Liver (tissue), 9 donors: ENCODE measurements around the gene NPW. TPM values are rescaled to one million over a fixed set of nuclear protein-coding genes. Genes with fewer than 3 reads are reported as not detected.

Source experiments
- DNase-seq: peaks from one replicate; pipeline ENCODE4 v3.0.0-alpha.2; 2017; ENCODE audit warnings: low spot score
- H3K27ac ChIP-seq, 2 donors: one replicate each; pipeline ENCODE4 v1.7.0; 2013; ENCODE audit warnings: inconsistent platforms in 2 of 2, low read length in 2 of 2, control low read depth in 1 of 2, low read depth in 1 of 2, mild to moderate bottlenecking in 1 of 2
- H3K27me3 ChIP-seq, 4 donors: one replicate each; pipeline versions ENCODE4 v1.6.1 to v1.7.0; 2013; ENCODE audit warnings: low read length in 3 of 4, inconsistent platforms in 1 of 4, mild to moderate bottlenecking in 1 of 4, moderate library complexity in 1 of 4; ENCODE audit not compliant: control insufficient read depth in 4 of 4, insufficient read depth in 4 of 4
- H3K36me3 ChIP-seq, 4 donors: one replicate each; pipeline versions ENCODE4 v1.6.1 to v1.7.0; 2013; ENCODE audit warnings: low read length in 3 of 4, mild to moderate bottlenecking in 3 of 4, low read depth in 1 of 4, moderate library complexity in 1 of 4; ENCODE audit not compliant: control insufficient read depth in 4 of 4, insufficient read depth in 3 of 4
- H3K4me1 ChIP-seq, 4 donors: one replicate each; pipeline versions ENCODE4 v1.6.1 to v1.7.0; 2013; ENCODE audit warnings: low read length in 3 of 4, mild to moderate bottlenecking in 3 of 4, moderate library complexity in 1 of 4; ENCODE audit not compliant: control insufficient read depth in 4 of 4, insufficient read depth in 4 of 4
- H3K4me3 ChIP-seq, 3 donors: one replicate each; pipeline versions ENCODE4 v1.6.1 to v1.7.0; 2013; ENCODE audit warnings: low read length in 3 of 3, control low read depth in 1 of 3, low read depth in 1 of 3, mild to moderate bottlenecking in 1 of 3
- H3K9ac ChIP-seq, 2 donors: one replicate each; pipeline ENCODE4 v1.7.0; 2013; ENCODE audit warnings: low read length in 2 of 2, mild to moderate bottlenecking in 2 of 2, moderate library complexity in 2 of 2, control low read depth in 1 of 2, low read depth in 1 of 2
- H3K9me3 ChIP-seq, 4 donors: one replicate each; pipeline versions ENCODE4 v1.6.1 to v1.7.0; 2013; ENCODE audit warnings: low read length in 3 of 4; ENCODE audit not compliant: control insufficient read depth in 4 of 4
- EGR1 ChIP-seq, 2 donors: IDR thresholded peaks; 2 replicates each; pipeline ENCODE4 v1.6.1; 2016 to 2018; ENCODE audit warnings: antibody characterized with exemption in 2 of 2, low read depth in 2 of 2
- FOXA1 ChIP-seq: IDR thresholded peaks from 2 replicates; pipeline ENCODE4 v1.6.1; 2016; ENCODE audit warnings: antibody characterized with exemption
- FOXA2 ChIP-seq: IDR thresholded peaks from 2 replicates; pipeline ENCODE4 v1.6.1; 2016; ENCODE audit warnings: antibody characterized with exemption
- GABPA ChIP-seq, 2 donors: IDR thresholded peaks in 1 of 2; conservative IDR thresholded peaks in 1 of 2; 2 replicates each; pipeline ENCODE4 v1.6.1; 2016; ENCODE audit warnings: antibody characterized with exemption in 2 of 2, mild to moderate bottlenecking in 1 of 2, moderate library complexity in 1 of 2
- HNF4A ChIP-seq, 2 donors: conservative IDR thresholded peaks; 2 replicates each; pipeline ENCODE4 v1.6.1; 2016; ENCODE audit warnings: antibody characterized with exemption in 2 of 2, mild to moderate bottlenecking in 2 of 2
- HNF4G ChIP-seq: IDR thresholded peaks from 2 replicates; pipeline ENCODE4 v1.6.1; 2016; ENCODE audit warnings: antibody characterized with exemption
- JUND ChIP-seq, 2 donors: IDR thresholded peaks; 2 replicates each; pipeline ENCODE4 v1.6.1; 2016; ENCODE audit warnings: antibody characterized with exemption in 2 of 2
- NR2F2 ChIP-seq: IDR thresholded peaks from 2 replicates; pipeline ENCODE4 v1.6.1; 2016; ENCODE audit warnings: antibody characterized with exemption
- RAD21 ChIP-seq, 2 donors: IDR thresholded peaks; 2 replicates each; pipeline ENCODE4 v1.6.1; 2016; ENCODE audit warnings: antibody characterized with exemption in 2 of 2, mild to moderate bottlenecking in 2 of 2
- RXRA ChIP-seq, 2 donors: IDR thresholded peaks; 2 replicates each; pipeline ENCODE4 v1.6.1; 2017 to 2018; ENCODE audit warnings: antibody characterized with exemption in 2 of 2, mild to moderate bottlenecking in 1 of 2
- SP1 ChIP-seq: IDR thresholded peaks from 2 replicates; pipeline ENCODE4 v1.6.1; 2018; ENCODE audit warnings: antibody characterized with exemption, mild to moderate bottlenecking
- YY1 ChIP-seq: IDR thresholded peaks from 2 replicates; pipeline ENCODE4 v1.6.1; 2016; ENCODE audit warnings: antibody characterized with exemption, mild to moderate bottlenecking
- WGBS: extraction: QIAGEN DNeasy Blood & Tissue Kit; methylation state at CpG from one replicate; pipeline ENCODE4 v1.1.7; 2013; 5-methylcytosine and 5-hydroxymethylcytosine counted together
- polyA plus RNA-seq, 2 donors: library from polyadenylated mRNA; stranded (reverse) in 1 of 2; unstranded in 1 of 2; fragments of 200-250 nt in 1 of 2; fragments of >200 nt in 1 of 2; fragmentation: Nextera tagmentation in 1 of 2; extraction: Ambion mirVana in 1 of 2; gene quantifications; one replicate each; pipeline versions ENCODE4 v1.2.1 to v1.2.3, GENCODE V29; 2013 to 2015
- total RNA-seq, 2 donors: library from RNA; depleted of rRNA; stranded (reverse); fragments of >200 nt; gene quantifications; one replicate each; pipeline ENCODE4 v1.2.3, GENCODE V29; 2014
- TF ChIP-seq, protein P1 (sequence below): IDR thresholded peaks from 2 replicates; pipeline ENCODE4 v1.6.1; 2016; ENCODE audit warnings: antibody characterized with exemption
- TF ChIP-seq, protein P2 (sequence below): IDR thresholded peaks from 2 replicates; pipeline ENCODE4 v1.6.1; 2016; ENCODE audit warnings: antibody characterized with exemption
- TF ChIP-seq, protein P3 (sequence below): fragments of 150-350 bp; IDR thresholded peaks from 2 replicates; pipeline ENCODE4 v1.5.1; 2017; ENCODE audit warnings: improper control_type of control experiment, low read depth, low read length; ENCODE audit not compliant: missing input control
- TF ChIP-seq, protein P4 (sequence below): IDR thresholded peaks from 2 replicates; pipeline ENCODE4 v1.6.1; 2016; ENCODE audit warnings: antibody characterized with exemption
- TF ChIP-seq, protein P5 (sequence below): IDR thresholded peaks from 2 replicates; pipeline ENCODE4 v1.6.1; 2016; ENCODE audit warnings: antibody characterized with exemption, mild to moderate bottlenecking
- donor health status: healthy.
- donor health status: healthy.
- donor health status: healthy.
- donor health status: healthy.
- donor health status: healthy.

NPW gene
- total and polyA plus RNA-seq, 4 donors = 1.3 to 20.6 (median 9.1) TPM

DNA sequence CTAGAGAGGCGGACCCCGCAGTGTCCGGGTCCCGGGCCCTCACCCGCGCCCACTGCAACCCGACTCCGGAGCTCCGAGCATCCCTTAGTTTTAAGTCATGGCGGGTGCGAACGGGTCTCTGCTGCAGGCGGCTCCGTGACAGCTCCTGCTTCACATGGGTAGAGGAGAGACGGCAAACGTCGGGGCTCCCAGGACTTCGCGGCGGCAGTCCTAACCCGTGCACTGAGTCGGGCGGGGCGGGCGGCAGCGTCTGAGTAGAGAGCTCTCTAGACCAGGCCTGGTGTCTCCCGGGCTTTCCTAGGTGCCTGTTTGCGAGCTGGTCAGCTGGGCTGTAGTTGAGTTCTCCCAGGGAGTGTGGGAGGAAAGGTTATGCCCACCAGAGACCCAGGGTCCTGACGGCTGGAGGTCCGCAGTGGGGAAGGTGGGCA, 28.5 kb downstream of the NPW start:
- TF ChIP-seq, protein P1, sequence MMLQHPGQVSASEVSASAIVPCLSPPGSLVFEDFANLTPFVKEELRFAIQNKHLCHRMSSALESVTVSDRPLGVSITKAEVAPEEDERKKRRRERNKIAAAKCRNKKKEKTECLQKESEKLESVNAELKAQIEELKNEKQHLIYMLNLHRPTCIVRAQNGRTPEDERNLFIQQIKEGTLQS = no peak
- TF ChIP-seq JUND (IDR thresholded peaks at IDR 0.05) = no peak
- TF ChIP-seq RXRA (IDR thresholded peaks at IDR 0.05) = no peak
- TF ChIP-seq, protein P2, sequence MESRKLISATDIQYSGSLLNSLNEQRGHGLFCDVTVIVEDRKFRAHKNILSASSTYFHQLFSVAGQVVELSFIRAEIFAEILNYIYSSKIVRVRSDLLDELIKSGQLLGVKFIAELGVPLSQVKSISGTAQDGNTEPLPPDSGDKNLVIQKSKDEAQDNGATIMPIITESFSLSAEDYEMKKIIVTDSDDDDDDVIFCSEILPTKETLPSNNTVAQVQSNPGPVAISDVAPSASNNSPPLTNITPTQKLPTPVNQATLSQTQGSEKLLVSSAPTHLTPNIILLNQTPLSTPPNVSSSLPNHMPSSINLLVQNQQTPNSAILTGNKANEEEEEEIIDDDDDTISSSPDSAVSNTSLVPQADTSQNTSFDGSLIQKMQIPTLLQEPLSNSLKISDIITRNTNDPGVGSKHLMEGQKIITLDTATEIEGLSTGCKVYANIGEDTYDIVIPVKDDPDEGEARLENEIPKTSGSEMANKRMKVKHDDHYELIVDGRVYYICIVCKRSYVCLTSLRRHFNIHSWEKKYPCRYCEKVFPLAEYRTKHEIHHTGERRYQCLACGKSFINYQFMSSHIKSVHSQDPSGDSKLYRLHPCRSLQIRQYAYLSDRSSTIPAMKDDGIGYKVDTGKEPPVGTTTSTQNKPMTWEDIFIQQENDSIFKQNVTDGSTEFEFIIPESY = no peak
- no peak for TF ChIP-seq HNF4A (conservative IDR thresholded peaks at IDR 0.05)
- no peak for TF ChIP-seq SP1
- TF ChIP-seq RAD21 (IDR thresholded peaks at IDR 0.05) = no peak
- no peak for TF ChIP-seq NR2F2
- TF ChIP-seq, protein P3, sequence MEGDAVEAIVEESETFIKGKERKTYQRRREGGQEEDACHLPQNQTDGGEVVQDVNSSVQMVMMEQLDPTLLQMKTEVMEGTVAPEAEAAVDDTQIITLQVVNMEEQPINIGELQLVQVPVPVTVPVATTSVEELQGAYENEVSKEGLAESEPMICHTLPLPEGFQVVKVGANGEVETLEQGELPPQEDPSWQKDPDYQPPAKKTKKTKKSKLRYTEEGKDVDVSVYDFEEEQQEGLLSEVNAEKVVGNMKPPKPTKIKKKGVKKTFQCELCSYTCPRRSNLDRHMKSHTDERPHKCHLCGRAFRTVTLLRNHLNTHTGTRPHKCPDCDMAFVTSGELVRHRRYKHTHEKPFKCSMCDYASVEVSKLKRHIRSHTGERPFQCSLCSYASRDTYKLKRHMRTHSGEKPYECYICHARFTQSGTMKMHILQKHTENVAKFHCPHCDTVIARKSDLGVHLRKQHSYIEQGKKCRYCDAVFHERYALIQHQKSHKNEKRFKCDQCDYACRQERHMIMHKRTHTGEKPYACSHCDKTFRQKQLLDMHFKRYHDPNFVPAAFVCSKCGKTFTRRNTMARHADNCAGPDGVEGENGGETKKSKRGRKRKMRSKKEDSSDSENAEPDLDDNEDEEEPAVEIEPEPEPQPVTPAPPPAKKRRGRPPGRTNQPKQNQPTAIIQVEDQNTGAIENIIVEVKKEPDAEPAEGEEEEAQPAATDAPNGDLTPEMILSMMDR = no peak
- TF ChIP-seq, protein P4, sequence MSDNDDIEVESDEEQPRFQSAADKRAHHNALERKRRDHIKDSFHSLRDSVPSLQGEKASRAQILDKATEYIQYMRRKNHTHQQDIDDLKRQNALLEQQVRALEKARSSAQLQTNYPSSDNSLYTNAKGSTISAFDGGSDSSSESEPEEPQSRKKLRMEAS = no peak
- TF ChIP-seq HNF4G = no peak
- TF ChIP-seq YY1 = no peak
- no peak for TF ChIP-seq EGR1 (IDR thresholded peaks at IDR 0.05; ENCODE audit: low read depth in 2 of 2)
- TF ChIP-seq, protein P5, sequence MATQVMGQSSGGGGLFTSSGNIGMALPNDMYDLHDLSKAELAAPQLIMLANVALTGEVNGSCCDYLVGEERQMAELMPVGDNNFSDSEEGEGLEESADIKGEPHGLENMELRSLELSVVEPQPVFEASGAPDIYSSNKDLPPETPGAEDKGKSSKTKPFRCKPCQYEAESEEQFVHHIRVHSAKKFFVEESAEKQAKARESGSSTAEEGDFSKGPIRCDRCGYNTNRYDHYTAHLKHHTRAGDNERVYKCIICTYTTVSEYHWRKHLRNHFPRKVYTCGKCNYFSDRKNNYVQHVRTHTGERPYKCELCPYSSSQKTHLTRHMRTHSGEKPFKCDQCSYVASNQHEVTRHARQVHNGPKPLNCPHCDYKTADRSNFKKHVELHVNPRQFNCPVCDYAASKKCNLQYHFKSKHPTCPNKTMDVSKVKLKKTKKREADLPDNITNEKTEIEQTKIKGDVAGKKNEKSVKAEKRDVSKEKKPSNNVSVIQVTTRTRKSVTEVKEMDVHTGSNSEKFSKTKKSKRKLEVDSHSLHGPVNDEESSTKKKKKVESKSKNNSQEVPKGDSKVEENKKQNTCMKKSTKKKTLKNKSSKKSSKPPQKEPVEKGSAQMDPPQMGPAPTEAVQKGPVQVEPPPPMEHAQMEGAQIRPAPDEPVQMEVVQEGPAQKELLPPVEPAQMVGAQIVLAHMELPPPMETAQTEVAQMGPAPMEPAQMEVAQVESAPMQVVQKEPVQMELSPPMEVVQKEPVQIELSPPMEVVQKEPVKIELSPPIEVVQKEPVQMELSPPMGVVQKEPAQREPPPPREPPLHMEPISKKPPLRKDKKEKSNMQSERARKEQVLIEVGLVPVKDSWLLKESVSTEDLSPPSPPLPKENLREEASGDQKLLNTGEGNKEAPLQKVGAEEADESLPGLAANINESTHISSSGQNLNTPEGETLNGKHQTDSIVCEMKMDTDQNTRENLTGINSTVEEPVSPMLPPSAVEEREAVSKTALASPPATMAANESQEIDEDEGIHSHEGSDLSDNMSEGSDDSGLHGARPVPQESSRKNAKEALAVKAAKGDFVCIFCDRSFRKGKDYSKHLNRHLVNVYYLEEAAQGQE = no peak
- no peak for TF ChIP-seq FOXA2
- no peak for TF ChIP-seq FOXA1
- Histone ChIP-seq H3K27ac (peak overlapping the region; percentile 59 to 62), H3K27me3 (no peaks in the 10 kb centered on the region), H3K9me3 (no peaks in the 10 kb centered on the region), H3K9ac (peak overlapping the region; percentile 54 to 58), H3K4me3 (peak overlapping the region; percentile 65 to 97 (median 89)), H3K4me1 (peaks cover 4 to 41% (median 28%) of the 10 kb centered on the region in 4 donors), H3K36me3 (peaks cover under 1 to 17% (median 7%) of the 10 kb centered on the region in 4 donors)
- DNase-seq = no peak
- WGBS = under 1% methylated on average over 30 of the region's 30 CpGs

DNA sequence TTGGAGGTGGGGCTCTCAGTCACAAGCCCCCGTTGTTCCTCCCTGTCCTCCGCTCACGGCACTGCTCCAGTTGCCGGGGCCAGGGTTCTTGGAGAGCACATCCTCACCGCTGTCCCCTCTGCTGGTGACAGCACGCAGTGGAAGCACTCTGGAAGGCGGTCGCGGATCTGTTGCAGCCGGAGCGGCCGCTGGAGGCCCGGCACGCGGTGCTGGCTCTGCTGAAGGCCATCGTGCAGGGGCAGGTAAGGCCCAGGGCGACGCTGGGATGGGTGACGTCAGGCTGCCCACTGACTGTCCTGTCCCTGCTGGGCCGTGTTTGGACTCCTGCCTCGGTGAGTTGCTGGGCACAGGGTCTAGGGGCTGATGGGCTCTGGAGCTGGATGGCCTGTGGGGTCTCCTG, 33.6 kb downstream of the NPW start:
- 97% methylated on average over 21 of the region's 21 CpGs for WGBS
- no peaks in the 10 kb centered on the region for H3K9me3 ChIP-seq
- peaks cover 0 to 17% (median 13%) of the 10 kb centered on the region in 4 donors for H3K4me1 ChIP-seq
- H3K9ac ChIP-seq = no peak overlapping the region
- TF ChIP-seq GABPA (IDR thresholded peaks at IDR 0.05 in 1 of 2, conservative IDR thresholded peaks at IDR 0.05 in 1 of 2) = no peak
- TF ChIP-seq, protein P3 = no peak
- TF ChIP-seq, protein P1 = no peak
- TF ChIP-seq HNF4G = no peak
- TF ChIP-seq, protein P4 = no peak
- TF ChIP-seq NR2F2 = no peak
- TF ChIP-seq RXRA (IDR thresholded peaks at IDR 0.05) = no peak
- TF ChIP-seq JUND (IDR thresholded peaks at IDR 0.05) = no peak
- TF ChIP-seq FOXA1 = no peak
- no peak overlapping the region for H3K4me3 ChIP-seq
- no peak overlapping the region for H3K27ac ChIP-seq
- H3K27me3 ChIP-seq = no peaks in the 10 kb centered on the region
- H3K36me3 ChIP-seq = peaks cover 6 to 43% (median 16%) of the 10 kb centered on the region in 4 donors
- no peak for DNase-seq
